Measurements from ENCODE around the gene CAMK4. TPM values are rescaled to one million over a fixed set of nuclear protein-coding genes. Genes with fewer than 3 reads are reported as not detected.

The CAMK4 gene
- polyA plus RNA-seq, 1 donor from 2014 or later: 16.6 TPM

GRCh38 chr5:111389390-111390082, 165.4 kb downstream of the CAMK4 start:
- Histone ChIP-seq H3K36me3 (ENCODE audit: insufficient read depth, low read length) (no peaks in the 10 kb centered on the region), H3K9ac (ENCODE audit: low read length) (no peak overlapping the region), H3K27ac (ENCODE audit: low read length) (no peak overlapping the region), H2AFZ (ENCODE audit: low read depth, low read length) (no peak overlapping the region), H3K9me3 (ENCODE audit: low read length) (no peaks in the 10 kb centered on the region), H3K27me3 (ENCODE audit: insufficient read depth, low read depth, low read length) (no peaks in the 10 kb centered on the region), H3F3A (ENCODE audit: insufficient read depth, low read length, poor library complexity, severe bottlenecking) (no peaks in the 10 kb centered on the region), H3K9me2 (ENCODE audit: insufficient read depth, low read length) (no peaks in the 10 kb centered on the region), H3K4me3 (ENCODE audit: low read length) (no peak overlapping the region), H3K79me2 (replicated peaks; ENCODE audit: insufficient read depth, low read length) (no peaks in the 10 kb centered on the region), H3K4me2 (ENCODE audit: low read length) (no peak overlapping the region), H4K20me1 (ENCODE audit: insufficient read depth) (no peaks in the 10 kb centered on the region)
- TF ChIP-seq MXI1 (conservative IDR thresholded peaks at IDR 0.05; ENCODE audit: poor library complexity, severe bottlenecking): no peak
- TF ChIP-seq RAD21 (conservative IDR thresholded peaks at IDR 0.05): no peak
- TF ChIP-seq, protein P1, sequence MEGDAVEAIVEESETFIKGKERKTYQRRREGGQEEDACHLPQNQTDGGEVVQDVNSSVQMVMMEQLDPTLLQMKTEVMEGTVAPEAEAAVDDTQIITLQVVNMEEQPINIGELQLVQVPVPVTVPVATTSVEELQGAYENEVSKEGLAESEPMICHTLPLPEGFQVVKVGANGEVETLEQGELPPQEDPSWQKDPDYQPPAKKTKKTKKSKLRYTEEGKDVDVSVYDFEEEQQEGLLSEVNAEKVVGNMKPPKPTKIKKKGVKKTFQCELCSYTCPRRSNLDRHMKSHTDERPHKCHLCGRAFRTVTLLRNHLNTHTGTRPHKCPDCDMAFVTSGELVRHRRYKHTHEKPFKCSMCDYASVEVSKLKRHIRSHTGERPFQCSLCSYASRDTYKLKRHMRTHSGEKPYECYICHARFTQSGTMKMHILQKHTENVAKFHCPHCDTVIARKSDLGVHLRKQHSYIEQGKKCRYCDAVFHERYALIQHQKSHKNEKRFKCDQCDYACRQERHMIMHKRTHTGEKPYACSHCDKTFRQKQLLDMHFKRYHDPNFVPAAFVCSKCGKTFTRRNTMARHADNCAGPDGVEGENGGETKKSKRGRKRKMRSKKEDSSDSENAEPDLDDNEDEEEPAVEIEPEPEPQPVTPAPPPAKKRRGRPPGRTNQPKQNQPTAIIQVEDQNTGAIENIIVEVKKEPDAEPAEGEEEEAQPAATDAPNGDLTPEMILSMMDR (IDR thresholded peaks at IDR 0.05; ENCODE audit: poor library complexity, severe bottlenecking): no peak
- no peak for TF ChIP-seq TAF1 (IDR thresholded peaks at IDR 0.05; ENCODE audit: low read depth)
- TF ChIP-seq SMC3 (conservative IDR thresholded peaks at IDR 0.05; ENCODE audit: poor library complexity): no peak
- no peak for TF ChIP-seq POLR2AphosphoS5 (IDR thresholded peaks at IDR 0.05)
- TF ChIP-seq REST (IDR thresholded peaks at IDR 0.05; ENCODE audit: borderline replicate concordance): no peak
- TF ChIP-seq EZH2 (IDR thresholded peaks at IDR 0.05; ENCODE audit: borderline replicate concordance, insufficient read depth, low read length, poor library complexity, severe bottlenecking): no peak
- TF ChIP-seq EP300 (conservative IDR thresholded peaks at IDR 0.05; ENCODE audit: poor library complexity, severe bottlenecking): no peak

DNA sequence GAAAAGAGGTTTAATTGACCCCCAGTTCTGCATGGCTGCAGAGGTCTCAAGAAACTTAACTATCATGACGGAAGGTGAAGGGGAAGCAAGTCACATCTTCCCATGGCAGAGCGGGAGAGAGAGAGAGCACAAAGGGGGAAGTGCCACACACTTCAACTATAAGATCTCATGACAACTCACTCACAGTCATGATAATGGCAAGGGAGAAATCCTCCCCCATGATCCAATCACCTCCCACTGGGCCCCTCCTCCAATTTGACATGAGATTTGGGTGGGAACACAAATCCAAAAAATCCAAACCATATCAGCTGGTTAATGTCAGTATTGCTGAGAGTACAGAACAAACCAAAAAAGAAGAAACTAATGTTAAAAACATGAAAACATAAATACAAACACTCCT, 168.0 kb downstream of the CAMK4 start:
- H3K27me3 ChIP-seq (ENCODE audit: insufficient read depth, low read depth, low read length): no peaks in the 10 kb centered on the region
- H3K9me2 ChIP-seq (ENCODE audit: insufficient read depth, low read length): no peaks in the 10 kb centered on the region
- H2AFZ ChIP-seq (ENCODE audit: low read depth, low read length): no peak overlapping the region
- H3K9me3 ChIP-seq (ENCODE audit: low read length): no peaks in the 10 kb centered on the region
- H3F3A ChIP-seq (ENCODE audit: insufficient read depth, low read length, poor library complexity, severe bottlenecking): no peaks in the 10 kb centered on the region
- no peak overlapping the region for H3K27ac ChIP-seq (ENCODE audit: low read length)
- H3K36me3 ChIP-seq (ENCODE audit: insufficient read depth, low read length): no peaks in the 10 kb centered on the region
- no peak overlapping the region for H3K4me2 ChIP-seq (ENCODE audit: low read length)
- no peaks in the 10 kb centered on the region for H4K20me1 ChIP-seq (ENCODE audit: insufficient read depth)
- H3K9ac ChIP-seq (ENCODE audit: low read length): no peak overlapping the region
- H3K79me2 ChIP-seq (replicated peaks; ENCODE audit: insufficient read depth, low read length): no peaks in the 10 kb centered on the region
- no peak overlapping the region for H3K4me3 ChIP-seq (ENCODE audit: low read length)
- TF ChIP-seq, protein P1 (IDR thresholded peaks at IDR 0.05; ENCODE audit: poor library complexity, severe bottlenecking): no peak
- TF ChIP-seq POLR2AphosphoS5 (IDR thresholded peaks at IDR 0.05) (no peak), SMC3 (conservative IDR thresholded peaks at IDR 0.05; ENCODE audit: poor library complexity) (no peak), RAD21 (conservative IDR thresholded peaks at IDR 0.05) (no peak), MXI1 (conservative IDR thresholded peaks at IDR 0.05; ENCODE audit: poor library complexity, severe bottlenecking) (no peak), REST (IDR thresholded peaks at IDR 0.05; ENCODE audit: borderline replicate concordance) (no peak), EZH2 (IDR thresholded peaks at IDR 0.05; ENCODE audit: borderline replicate concordance, insufficient read depth, low read length, poor library complexity, severe bottlenecking) (no peak), EP300 (conservative IDR thresholded peaks at IDR 0.05; ENCODE audit: poor library complexity, severe bottlenecking) (no peak), TAF1 (IDR thresholded peaks at IDR 0.05; ENCODE audit: low read depth) (no peak)

Measured in neural cell (in vitro differentiated cells).